Fibroblast of pulmonary artery (primary cell): ENCODE results near the gene ANKRD42.

ENCODE experiments used
- DNase-seq: peaks from one replicate; pipeline ENCODE4 v3.0.0-alpha.2; 2010; ENCODE audit warnings: low read depth
- H3K4me3 ChIP-seq: replicated peaks from 2 replicates; pipeline ENCODE4 v1.5.1; 2011; ENCODE audit warnings: low read depth, mild to moderate bottlenecking, control low read depth, low read length, moderate library complexity
- CTCF ChIP-seq: IDR thresholded peaks from 2 replicates; pipeline ENCODE4 v1.5.1; 2011; ENCODE audit warnings: mild to moderate bottlenecking, control low read depth, low read length, inconsistent platforms; ENCODE audit errors: missing control alignments

ANKRD42 gene

GRCh38 chr11:83193315-83194280 lies at the start of gene ANKRD42:
ANKRD42 (plus strand) TSS chr11:83193712; CDS start chr11:83194671, 959 bp downstream.
- TF ChIP-seq CTCF = no peak
- H3K4me3 ChIP-seq = peak within 1 kb of the TSS; percentile 71
- peak; percentile 97 for DNase-seq

- no peak overlapping the region for H3K4me3 ChIP-seq
- DNase-seq = no peak
- no peak for TF ChIP-seq CTCF
These were observed 45.6 kb upstream of the ANKRD42 start for GRCh38 chr11:83147895-83148294.

GRCh38 chr11:83150450-83150849 lies 43.1 kb upstream of the ANKRD42 start:
- H3K4me3 ChIP-seq = no peak overlapping the region
- no peak for TF ChIP-seq CTCF
- DNase-seq = no peak

GRCh38 chr11:83151274-83151977 lies 42.1 kb upstream of the ANKRD42 start:
- DNase-seq = no peak
- TF ChIP-seq CTCF = no peak
- no peak overlapping the region for H3K4me3 ChIP-seq

- DNase-seq = no peak
- no peak for TF ChIP-seq CTCF
- H3K4me3 ChIP-seq = no peak overlapping the region
These were observed 41.2 kb upstream of the ANKRD42 start for GRCh38 chr11:83152264-83152663.

- TF ChIP-seq CTCF = no peak
- no peak overlapping the region for H3K4me3 ChIP-seq
- DNase-seq = no peak
These were observed 39.7 kb upstream of the ANKRD42 start for GRCh38 chr11:83153764-83154163.
